Measurements from ENCODE around the gene DUSP16. TPM values are rescaled to one million over a fixed set of nuclear protein-coding genes. Genes with fewer than 3 reads are reported as not detected.
"Not testable (repeated sequence)": the region's sequence is repeated elsewhere in the genome, so short reads cannot be mapped to it uniquely, and the experiment has no call there.

DUSP16 gene
- 10 to 100 TPM; 25.4 to 33.9 (median 29.5) TPM for polyA plus RNA-seq (ENCODE audit: insufficient read length in 4 of 4)

- peak; percentile 84 to 97 (median 88) for DNase-seq (ENCODE audit: low read depth in 4 of 4, low spot score in 3 of 4)
These were observed at the start of gene DUSP16 for GRCh38 chr12:12562585-12563261. TSS of gene DUSP16 (minus strand) at chr12:12562863. CDS start at chr12:12521098, 41,765 bp downstream.

GRCh38 chr12:12612358-12612757 lies 49.7 kb upstream of the DUSP16 start:
- peak in 3 of 4 donors; percentile 18 to 24 (median 22) for DNase-seq (ENCODE audit: low read depth in 4 of 4, low spot score in 3 of 4)

- peak; percentile 87 to 92 (median 89) for DNase-seq (ENCODE audit: low read depth in 4 of 4, low spot score in 3 of 4)
These were observed 49.0 kb upstream of the DUSP16 start, which contains the start of gene CREBL2 for GRCh38 chr12:12611512-12612306. TSS of gene CREBL2 (plus strand) at chr12:12611876. CDS start at chr12:12612173, 297 bp downstream.

GRCh38 chr12:12610711-12611110 lies 48.0 kb upstream of the DUSP16 start:
- DNase-seq (ENCODE audit: low read depth in 4 of 4, low spot score in 3 of 4) = no peak

GRCh38 chr12:12609692-12610091 lies 47.0 kb upstream of the DUSP16 start:
- DNase-seq (ENCODE audit: low read depth in 4 of 4, low spot score in 3 of 4) = no peak

GRCh38 chr12:12608557-12608957 lies 45.9 kb upstream of the DUSP16 start:
- DNase-seq (ENCODE audit: low read depth in 4 of 4, low spot score in 3 of 4) = no peak

- no peak for DNase-seq (ENCODE audit: low read depth in 4 of 4, low spot score in 3 of 4)
These were observed 44.3 kb upstream of the DUSP16 start for GRCh38 chr12:12606781-12607589.

- DNase-seq (ENCODE audit: low read depth in 4 of 4, low spot score in 3 of 4) = no peak
These were observed 42.1 kb upstream of the DUSP16 start for GRCh38 chr12:12604740-12605139.

- DNase-seq (ENCODE audit: low read depth in 4 of 4, low spot score in 3 of 4) = no peak
These were observed 38.0 kb upstream of the DUSP16 start for GRCh38 chr12:12600659-12601058.

- no peak for DNase-seq (ENCODE audit: low read depth in 4 of 4, low spot score in 3 of 4)
These were observed 37.3 kb upstream of the DUSP16 start for GRCh38 chr12:12599750-12600643.

GRCh38 chr12:12598864-12599263 lies 36.2 kb upstream of the DUSP16 start:
- DNase-seq (ENCODE audit: low read depth in 4 of 4, low spot score in 3 of 4) = no peak

- not testable (repeated sequence) for DNase-seq (ENCODE audit: low read depth in 4 of 4, low spot score in 3 of 4)
These were observed 33.9 kb upstream of the DUSP16 start for GRCh38 chr12:12596598-12596997.

- DNase-seq (ENCODE audit: low read depth in 4 of 4, low spot score in 3 of 4) = not testable (repeated sequence)
These were observed 33.3 kb upstream of the DUSP16 start for GRCh38 chr12:12595929-12596328.

GRCh38 chr12:12592930-12593329 lies 30.3 kb upstream of the DUSP16 start:
- no peak for DNase-seq (ENCODE audit: low read depth in 4 of 4, low spot score in 3 of 4)

- no peak for DNase-seq (ENCODE audit: low read depth in 4 of 4, low spot score in 3 of 4)
These were observed 28.3 kb upstream of the DUSP16 start for GRCh38 chr12:12590961-12591360.

- not testable (repeated sequence) for DNase-seq (ENCODE audit: low read depth in 4 of 4, low spot score in 3 of 4)
These were observed 25.8 kb upstream of the DUSP16 start for GRCh38 chr12:12588436-12588835.

GRCh38 chr12:12587878-12588277 lies 25.2 kb upstream of the DUSP16 start:
- no peak for DNase-seq (ENCODE audit: low read depth in 4 of 4, low spot score in 3 of 4)

GRCh38 chr12:12586879-12587675 lies 24.4 kb upstream of the DUSP16 start:
- no peak for DNase-seq (ENCODE audit: low read depth in 4 of 4, low spot score in 3 of 4)
